GM21447 (cell line): ENCODE measurements around the gene DLX1.
"Not testable (repeated sequence)": the region's sequence is repeated elsewhere in the genome, so short reads cannot be mapped to it uniquely, and the experiment has no call there.

Experiments
- ATAC-seq: cut with Tn5 transposase; IDR thresholded peaks from one replicate; pipeline ENCODE4 v1.9.1; 2021; ENCODE audit not compliant: unreplicated experiment

Gene DLX1

DNA sequence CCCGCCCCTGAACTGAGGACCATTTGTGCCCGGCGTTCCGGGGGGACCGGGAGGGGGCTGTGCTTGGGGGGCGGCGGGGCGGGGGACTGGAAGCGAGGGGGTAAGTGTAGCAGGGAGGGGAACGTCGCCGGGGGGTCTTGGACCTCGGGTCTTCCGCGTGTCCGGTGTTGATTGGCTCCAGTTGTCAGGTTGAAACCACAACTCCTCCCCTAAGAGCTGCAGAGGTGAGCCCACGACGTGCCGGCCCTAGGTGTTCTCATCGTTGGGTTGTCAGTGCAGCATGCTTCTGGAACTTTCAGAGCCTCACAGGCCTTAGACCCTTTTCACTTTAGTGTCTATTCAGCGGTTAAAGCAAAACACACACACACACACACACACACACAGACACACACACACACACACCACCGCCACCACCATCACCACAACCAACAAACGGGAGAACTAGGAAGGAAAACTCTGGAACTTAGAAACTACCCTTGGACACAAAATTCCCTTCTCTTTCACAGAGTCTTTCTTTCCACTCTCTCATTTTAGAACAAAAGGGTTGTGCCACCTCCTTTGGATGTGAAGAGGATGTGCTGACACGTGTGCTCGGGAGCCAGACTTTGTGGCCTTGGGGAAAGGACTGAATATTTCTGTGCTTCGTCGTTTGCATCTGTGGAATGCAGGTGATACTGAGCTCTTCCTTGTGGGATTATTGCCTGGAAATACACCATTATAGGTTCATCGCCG, 24.1 kb downstream of the DLX1 start:
- ATAC-seq, result no peak

DNA sequence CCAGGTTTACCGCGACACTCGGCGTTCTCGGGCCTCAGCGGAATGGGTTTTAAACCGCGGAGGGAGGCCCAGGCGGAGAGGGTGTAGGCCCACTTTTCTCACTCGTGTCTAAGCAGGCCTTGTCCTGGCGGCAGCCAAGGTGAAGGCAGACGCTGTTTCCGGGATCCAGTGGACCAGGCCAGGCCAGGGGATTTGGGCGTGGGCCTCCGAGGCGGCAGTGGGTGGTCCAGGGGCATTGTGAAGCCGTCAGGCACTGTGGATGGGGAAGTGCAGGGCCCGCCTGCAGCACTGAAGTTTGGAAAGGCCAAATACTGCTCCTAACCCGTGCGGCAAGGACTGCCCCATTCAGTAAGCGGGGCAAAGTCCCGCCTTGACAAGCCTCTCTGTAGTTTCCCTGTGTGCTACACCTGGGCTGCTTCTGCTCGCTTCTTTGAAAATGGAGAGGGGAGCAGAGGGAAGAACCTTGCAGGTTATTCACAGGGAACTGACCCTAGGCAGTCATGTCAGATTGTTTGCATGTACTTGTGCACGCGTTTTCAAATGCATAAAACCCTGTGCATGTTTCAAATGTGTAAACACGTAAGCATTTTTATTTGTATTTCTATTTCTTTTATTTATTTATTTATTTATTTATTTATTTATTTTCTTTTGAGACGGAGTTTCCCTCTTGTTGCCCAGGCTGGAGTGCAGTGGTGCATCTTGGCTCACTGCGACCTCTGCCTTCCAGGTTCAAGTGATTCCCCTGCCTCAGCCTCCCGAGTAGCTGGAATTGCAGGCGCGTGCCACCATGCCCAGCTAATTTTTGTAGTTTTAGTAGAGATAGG, 24.9 kb downstream of the DLX1 start:
- no peak for ATAC-seq

DNA sequence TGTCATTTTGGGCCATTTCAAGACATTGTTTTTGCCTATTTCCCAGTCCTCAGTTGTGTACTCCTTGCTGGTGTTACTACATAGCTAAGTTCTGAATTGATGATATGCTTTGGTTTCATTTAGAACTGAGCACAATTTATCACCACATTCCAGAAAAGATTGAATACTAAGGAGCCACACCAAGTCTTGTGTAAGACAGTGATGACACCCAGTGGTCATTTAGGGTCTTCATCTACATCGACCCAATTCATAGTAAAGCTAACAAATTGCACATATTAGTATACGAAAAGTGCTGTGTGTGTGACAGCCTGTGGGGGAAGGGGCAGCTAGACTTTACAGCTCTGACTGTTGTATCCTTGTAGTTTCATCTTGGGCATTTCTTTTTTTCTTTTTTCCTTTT, 28.3 kb downstream of the DLX1 start:
- ATAC-seq, result no peak

DNA sequence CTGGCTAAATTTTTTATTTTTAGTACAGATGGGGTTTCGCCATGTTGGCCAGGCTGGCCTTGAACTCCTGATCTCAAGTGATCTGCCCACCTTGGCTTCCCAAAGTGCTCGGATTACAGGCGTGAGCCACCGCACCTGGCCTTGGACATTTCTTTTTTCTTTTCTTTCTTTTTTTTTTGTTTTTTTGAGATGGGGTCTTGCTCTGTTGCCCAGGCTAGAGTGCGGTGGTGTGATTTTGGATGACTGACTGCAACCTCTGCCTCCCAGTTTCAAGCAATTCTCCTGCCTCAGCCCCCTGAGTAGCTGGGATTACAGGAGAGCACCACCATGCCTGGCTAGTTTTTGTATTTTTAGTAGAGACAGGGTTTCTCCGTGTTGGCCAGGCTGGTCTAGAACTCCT, 28.9 kb downstream of the DLX1 start:
- not testable (repeated sequence) for ATAC-seq

DNA sequence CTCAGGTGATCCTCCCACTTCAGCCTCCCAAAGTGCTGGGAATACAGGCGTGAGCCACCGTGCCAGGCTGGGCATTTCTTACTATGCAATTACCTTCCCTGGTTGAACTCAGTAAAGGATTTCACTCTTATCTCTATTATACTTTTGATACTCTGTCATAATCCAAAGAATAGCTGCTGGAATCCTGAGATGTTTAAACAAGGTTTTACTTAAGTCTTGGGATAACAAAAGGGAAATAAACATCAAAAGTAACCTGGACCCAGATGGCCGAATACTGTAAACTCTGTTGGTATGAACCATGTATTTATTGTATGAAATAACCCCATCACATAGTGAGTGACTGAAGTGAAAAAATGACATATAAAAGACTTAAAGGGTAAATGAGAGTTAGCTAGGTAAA, 29.3 kb downstream of the DLX1 start:
- ATAC-seq, result no peak

DNA sequence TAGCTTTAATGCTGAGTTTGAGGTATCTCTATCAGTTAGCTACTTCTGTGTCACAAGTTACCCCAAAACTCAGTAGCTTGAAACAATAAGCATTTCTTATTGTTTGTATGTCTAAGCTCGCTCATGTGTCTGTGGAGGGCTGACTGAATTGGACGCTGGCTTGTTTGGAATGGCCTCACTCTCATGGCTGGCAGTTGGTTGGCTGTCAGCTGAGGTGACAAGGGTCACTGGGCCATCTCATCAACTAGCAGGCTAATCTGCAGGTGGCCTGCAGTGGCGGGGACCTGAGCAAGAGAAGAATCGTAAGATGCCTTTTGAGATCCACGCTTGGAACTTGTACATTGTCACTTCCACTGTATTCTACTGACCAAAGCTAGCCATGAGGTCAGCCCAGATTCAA, 30.8 kb downstream of the DLX1 start:
- no peak for ATAC-seq

DNA sequence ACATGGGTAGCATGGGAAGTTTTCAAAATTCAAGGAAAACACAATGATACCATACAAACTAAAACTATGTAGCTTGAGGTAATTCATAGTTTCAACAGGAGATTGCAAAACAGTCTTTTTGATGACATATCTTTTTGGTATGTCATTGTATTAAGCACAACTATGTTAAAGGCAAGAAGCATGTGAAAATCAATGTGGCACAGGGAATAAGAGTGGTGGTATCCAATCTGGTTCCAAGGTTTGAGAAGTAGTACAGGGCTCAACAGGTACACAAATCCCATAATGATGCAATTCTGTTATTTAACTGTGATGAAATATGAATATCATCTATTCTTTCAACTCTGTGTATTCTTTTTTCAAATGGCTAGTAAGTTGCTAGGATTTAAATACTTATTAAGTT, 33.8 kb downstream of the DLX1 start:
- no peak for ATAC-seq

DNA sequence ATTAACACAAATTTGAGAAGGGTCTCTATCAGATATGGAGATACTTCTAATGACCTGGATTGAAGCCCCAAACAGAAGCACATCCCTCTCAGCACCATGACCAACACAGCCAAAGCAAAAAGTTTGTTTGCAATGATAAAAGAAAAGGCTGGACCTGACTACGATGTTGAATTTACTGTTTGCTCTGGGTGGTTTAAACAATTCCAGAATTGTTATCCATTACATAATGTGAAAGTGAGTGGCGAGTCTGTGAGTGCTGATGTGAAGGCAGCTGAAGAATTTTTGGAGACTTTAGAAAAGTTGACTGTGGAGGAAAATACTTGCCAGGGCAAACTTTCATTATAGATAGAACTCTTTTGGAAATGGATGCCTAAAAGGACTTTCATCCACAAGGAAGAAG, 34.8 kb downstream of the DLX1 start:
- no peak for ATAC-seq

DNA sequence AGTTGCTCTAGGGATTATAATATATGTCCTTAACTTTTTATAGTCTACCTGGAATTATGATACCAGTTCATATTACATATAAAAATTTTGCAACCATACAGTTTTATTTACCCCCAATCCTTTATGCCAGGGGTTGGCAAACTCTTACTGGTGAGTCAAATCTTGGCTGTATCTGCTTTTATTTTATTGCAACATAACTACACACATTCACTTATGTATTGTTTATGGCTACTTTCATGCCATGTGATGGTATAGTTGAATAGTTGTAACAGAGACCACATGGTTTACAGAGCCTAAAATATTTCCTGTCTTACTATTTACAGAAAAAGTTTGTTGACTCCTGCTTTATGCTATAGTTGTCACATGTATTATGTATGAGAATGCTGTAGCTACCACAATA, 43.2 kb downstream of the DLX1 start:
- ATAC-seq, result no peak

DNA sequence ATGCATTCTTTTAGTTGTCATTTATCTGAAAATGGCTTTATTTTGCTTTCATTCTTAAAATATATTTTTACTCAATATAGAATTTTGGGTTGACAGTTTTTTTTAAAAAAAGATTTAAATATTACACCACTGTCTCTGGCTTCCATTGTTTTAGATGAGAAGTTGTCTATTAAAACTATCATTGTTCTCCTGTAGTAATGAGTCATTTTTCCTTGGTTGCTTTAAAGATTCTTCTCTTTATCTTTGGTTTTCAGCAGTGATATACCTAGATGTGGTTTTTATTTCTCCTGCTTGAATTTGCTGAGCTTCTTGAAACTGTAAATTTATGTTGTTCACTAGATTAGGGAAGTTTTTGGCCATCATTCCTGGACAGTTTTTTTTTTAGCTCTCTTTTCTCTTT, 44.1 kb downstream of the DLX1 start:
- no peak for ATAC-seq

DNA sequence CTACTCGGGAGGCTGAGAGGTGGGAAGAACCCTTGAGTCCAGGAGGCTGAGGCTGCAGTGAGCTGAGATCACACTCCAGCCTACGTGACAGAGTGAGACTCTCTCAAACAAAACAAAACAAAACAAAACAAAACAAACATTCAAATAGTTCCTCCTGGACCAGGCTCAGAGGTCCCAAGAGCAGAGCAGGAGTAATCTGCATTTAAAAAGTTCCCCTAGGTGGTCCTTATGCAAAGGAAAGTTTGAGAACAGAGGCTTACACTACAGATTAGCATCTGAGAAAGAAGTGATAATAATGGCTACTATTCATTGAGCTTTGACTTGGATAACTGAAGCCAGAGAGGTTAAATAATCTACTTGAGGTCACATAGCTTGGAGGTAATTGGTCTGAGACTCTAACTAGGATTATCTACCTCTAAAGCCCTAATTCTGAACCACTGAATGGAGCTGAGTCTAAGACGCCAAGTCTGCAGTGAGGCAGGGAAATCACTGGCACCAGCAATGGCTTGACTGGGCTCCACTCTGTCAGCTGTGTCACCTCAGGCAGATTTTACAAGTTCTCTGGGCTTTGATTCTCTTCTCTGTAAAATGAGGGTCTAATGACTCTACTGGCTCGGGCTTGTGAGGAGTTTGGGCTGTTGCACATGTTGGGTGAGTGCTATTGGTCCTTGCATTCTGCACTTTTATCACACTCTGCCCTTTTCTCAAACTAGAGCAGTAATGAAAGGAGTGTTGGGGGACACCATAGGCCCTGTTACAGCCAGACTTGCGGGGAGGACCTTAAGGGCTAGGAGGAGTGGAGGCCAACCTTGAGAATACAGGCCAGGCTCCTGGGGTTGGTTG, 46.6 kb downstream of the DLX1 start:
- ATAC-seq, result no peak

DNA sequence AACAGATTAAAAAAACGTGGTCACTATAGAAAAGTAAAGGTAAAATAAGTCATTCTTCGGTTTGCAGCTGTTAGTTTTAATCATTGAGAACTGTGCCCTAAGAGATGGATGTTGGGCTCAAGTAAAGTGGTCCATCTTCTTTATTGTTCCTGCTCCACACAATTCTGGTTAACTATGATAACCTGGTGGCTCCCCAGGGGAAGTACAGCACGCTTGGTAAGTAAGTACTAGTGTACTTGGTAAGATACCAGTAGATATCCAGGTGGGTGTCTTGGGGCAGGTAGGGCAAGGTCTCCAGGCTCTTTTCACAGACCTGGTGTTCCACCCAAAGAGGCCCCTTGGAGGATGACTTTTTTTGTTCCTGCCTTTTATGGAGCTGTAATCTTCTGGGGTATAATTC, 49.0 kb downstream of the DLX1 start:
- ATAC-seq, result no peak

DNA sequence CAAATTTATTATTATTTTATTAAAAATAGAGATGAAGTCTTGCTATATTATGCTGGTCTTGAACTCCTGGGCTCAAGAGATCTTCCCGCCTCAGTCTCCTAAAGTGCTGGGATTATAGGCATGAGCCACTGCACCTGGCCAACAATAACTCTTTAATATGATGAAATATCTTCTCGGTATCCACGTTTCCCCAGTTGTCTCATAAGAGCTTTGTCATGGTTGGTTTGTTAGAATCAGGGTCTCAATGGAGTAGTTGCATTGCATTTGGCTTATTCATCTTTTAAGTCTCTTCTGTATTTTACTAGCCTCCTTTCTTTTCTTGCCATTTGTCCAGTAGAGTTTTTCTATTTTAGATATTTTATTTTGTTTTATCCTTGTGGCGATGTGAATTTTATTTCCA, 50.1 kb downstream of the DLX1 start:
- no peak for ATAC-seq

DNA sequence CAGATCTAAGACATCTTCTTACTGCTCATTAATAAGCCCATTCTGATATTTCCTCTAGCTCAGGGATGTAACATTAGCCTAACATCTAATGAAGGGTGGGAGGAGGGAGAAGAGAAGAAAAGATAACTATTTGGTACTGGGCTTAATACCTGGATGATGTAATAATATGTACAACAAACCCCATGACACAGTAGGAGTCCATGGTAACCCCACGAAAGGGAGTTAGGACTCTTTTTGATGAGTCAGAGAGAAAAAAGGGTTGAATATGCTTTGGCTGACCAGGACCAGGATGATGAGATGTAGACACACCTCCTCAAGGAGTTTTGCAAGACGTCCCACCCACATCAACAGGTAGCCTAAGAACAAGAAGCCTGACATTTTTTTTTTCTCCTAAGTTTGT, 51.8 kb downstream of the DLX1 start:
- ATAC-seq, result no peak

DNA sequence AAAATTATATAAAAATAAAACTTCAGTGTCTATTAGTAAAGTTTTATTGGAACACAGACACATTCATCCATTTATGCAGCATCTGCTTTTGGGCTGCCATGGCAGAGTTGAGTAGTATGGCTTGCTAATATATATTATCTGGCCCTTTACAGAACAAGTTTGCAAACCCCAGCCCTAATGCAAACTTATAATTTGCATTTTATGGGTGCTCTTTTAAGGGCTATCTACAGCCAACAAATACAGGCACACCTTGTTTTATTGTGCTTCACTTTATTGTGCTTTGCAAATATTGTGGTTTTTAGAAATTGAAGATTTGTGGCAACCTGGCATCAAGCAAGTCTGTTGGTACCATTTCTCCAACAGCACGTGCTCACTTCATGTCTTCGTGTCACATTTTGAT, 52.6 kb downstream of the DLX1 start:
- ATAC-seq, result no peak

DNA sequence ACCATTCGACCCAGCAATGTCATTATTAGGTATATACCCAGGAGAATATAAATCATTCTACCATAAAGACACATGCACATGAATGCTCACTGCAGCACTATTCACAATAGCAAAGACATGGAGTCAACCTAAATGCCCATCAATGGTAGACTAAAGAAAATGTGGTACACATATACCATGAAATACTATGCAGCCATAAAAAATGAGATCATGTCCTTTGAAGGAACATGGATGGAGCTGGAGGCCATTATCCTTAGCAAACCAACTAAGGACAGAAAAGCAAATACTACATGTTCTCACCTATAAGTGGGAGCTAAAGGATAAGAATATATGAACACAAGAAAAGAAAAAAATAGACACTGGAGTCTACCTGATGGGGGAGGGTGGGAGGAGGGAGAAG, 53.4 kb downstream of the DLX1 start:
- not testable (repeated sequence) for ATAC-seq
